ENCODE measurements around the gene RTP5.
"Not testable (repeated sequence)": the region's sequence is repeated elsewhere in the genome, so short reads cannot be mapped to it uniquely, and the experiment has no call there.

The RTP5 gene

DNA sequence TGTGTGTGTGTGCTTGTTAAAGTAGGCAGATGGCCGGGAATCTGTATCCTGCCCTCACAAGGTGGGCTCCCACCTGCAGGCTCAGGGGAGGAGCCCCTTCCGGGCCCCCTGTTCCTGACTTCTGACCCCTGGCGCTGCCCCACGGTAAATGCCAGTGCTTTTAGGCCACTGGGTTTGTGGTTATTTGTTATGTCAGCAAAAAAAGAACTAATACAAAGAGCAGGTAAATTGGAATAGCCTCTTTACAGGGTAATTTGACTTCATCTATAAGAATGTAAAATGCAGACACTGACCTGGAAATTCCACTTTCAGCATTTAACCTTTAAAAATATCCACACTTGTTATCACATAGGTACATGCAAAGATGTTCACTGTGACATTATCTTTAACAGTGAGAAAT lies 44.2 kb downstream of the RTP5 start:
- TF ChIP-seq, protein P1, sequence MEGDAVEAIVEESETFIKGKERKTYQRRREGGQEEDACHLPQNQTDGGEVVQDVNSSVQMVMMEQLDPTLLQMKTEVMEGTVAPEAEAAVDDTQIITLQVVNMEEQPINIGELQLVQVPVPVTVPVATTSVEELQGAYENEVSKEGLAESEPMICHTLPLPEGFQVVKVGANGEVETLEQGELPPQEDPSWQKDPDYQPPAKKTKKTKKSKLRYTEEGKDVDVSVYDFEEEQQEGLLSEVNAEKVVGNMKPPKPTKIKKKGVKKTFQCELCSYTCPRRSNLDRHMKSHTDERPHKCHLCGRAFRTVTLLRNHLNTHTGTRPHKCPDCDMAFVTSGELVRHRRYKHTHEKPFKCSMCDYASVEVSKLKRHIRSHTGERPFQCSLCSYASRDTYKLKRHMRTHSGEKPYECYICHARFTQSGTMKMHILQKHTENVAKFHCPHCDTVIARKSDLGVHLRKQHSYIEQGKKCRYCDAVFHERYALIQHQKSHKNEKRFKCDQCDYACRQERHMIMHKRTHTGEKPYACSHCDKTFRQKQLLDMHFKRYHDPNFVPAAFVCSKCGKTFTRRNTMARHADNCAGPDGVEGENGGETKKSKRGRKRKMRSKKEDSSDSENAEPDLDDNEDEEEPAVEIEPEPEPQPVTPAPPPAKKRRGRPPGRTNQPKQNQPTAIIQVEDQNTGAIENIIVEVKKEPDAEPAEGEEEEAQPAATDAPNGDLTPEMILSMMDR (IDR thresholded peaks at IDR 0.05; ENCODE audit: low read depth, low read length, poor library complexity, severe bottlenecking) = no peak
- TF ChIP-seq EZH2phosphoT487 (IDR thresholded peaks at IDR 0.05; ENCODE audit: borderline replicate concordance, low read length) = no peak
- peaks cover 10% of the 10 kb centered on the region; the same call in 1 of the 2 replicates for H3K27me3 ChIP-seq (ENCODE audit: control insufficient read depth, low read length)
- no peaks in the 10 kb centered on the region for H3K79me2 ChIP-seq (ENCODE audit: control insufficient read depth, low read length)
- H3K27ac ChIP-seq (ENCODE audit: low read depth, low read length) = no peak overlapping the region
- H3K9me3 ChIP-seq (ENCODE audit: control insufficient read depth, insufficient read depth, low read length) = no peaks in the 10 kb centered on the region
- no peaks in the 10 kb centered on the region for H4K20me1 ChIP-seq (ENCODE audit: control insufficient read depth, insufficient read depth, low read depth, low read length)
- no peak overlapping the region for H3K4me2 ChIP-seq (ENCODE audit: low read length)
- no peaks in the 10 kb centered on the region for H3K36me3 ChIP-seq (ENCODE audit: control insufficient read depth, low read length)
- no peaks in the 10 kb centered on the region for H3K4me1 ChIP-seq (ENCODE audit: control insufficient read depth, low read length)
- H3K4me3 ChIP-seq (ENCODE audit: low read length) = no peak overlapping the region
- no peaks in the 10 kb centered on the region for H3F3A ChIP-seq (ENCODE audit: control insufficient read depth, insufficient read depth)
- H3K9me2 ChIP-seq (replicated peaks; ENCODE audit: control insufficient read depth, low read length) = no peaks in the 10 kb centered on the region

DNA sequence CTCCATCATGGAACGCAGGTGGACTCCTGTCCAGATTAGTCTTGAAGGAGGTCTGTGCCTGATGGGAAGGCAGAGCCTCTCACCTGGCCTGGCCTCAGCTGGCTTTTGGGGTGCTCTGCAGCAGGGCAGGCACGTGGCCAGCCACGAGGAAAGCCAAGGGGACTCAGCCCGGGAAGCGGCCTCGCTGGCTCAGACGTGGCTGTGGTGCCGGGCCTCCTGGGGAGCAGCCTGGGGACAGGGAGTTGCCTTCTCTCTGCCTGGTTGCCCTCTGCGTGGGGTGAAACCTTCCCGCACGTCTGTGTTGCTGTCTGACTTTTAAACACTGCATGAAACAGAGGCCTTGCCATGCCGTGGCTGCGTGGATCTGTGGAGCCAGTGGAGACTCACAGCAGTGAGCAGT lies 45.0 kb downstream of the RTP5 start:
- Histone ChIP-seq H3F3A (ENCODE audit: control insufficient read depth, insufficient read depth) (no peaks in the 10 kb centered on the region), H3K4me1 (ENCODE audit: control insufficient read depth, low read length) (no peaks in the 10 kb centered on the region), H3K79me2 (ENCODE audit: control insufficient read depth, low read length) (no peaks in the 10 kb centered on the region), H3K9me3 (ENCODE audit: control insufficient read depth, insufficient read depth, low read length) (no peaks in the 10 kb centered on the region), H3K4me3 (ENCODE audit: low read length) (no peak overlapping the region), H3K9me2 (replicated peaks; ENCODE audit: control insufficient read depth, low read length) (no peaks in the 10 kb centered on the region), H3K27ac (ENCODE audit: low read depth, low read length) (no peak overlapping the region), H3K27me3 (ENCODE audit: control insufficient read depth, low read length) (peaks cover 10% of the 10 kb centered on the region; the same call in 1 of the 2 replicates), H4K20me1 (ENCODE audit: control insufficient read depth, insufficient read depth, low read depth, low read length) (no peaks in the 10 kb centered on the region), H3K4me2 (ENCODE audit: low read length) (no peak overlapping the region), H3K36me3 (ENCODE audit: control insufficient read depth, low read length) (no peaks in the 10 kb centered on the region)
- no peak for TF ChIP-seq EZH2phosphoT487 (IDR thresholded peaks at IDR 0.05; ENCODE audit: borderline replicate concordance, low read length)
- TF ChIP-seq, protein P1 (IDR thresholded peaks at IDR 0.05; ENCODE audit: low read depth, low read length, poor library complexity, severe bottlenecking) = no peak

DNA sequence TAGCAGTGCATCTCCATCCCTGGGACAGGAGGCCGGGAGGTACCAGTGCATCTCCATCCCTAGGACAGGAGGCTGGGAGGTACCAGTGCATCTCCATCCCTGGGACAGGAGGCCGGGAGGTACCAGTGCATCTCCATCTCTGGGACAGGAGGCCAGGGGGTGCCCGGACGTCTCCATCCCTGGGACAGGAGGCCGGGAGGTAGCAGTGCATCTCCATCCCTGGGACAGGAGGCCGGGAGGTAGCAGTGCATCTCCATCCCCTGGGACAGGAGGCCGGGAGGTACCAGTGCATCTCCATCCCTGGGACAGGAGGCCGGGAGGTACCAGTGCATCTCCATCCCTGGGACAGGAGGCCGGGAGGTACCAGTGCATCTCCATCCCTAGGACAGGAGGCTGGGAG lies 52.1 kb downstream of the RTP5 start:
- H3K27ac ChIP-seq (ENCODE audit: low read depth, low read length); H3F3A ChIP-seq (ENCODE audit: control insufficient read depth, insufficient read depth); H3K4me1 ChIP-seq (ENCODE audit: control insufficient read depth, low read length); H3K36me3 ChIP-seq (ENCODE audit: control insufficient read depth, low read length); H3K9me3 ChIP-seq (ENCODE audit: control insufficient read depth, insufficient read depth, low read length); H3K4me3 ChIP-seq (ENCODE audit: low read length); H3K9me2 ChIP-seq (replicated peaks; ENCODE audit: control insufficient read depth, low read length); H4K20me1 ChIP-seq (ENCODE audit: control insufficient read depth, insufficient read depth, low read depth, low read length); H3K4me2 ChIP-seq (ENCODE audit: low read length); H3K79me2 ChIP-seq (ENCODE audit: control insufficient read depth, low read length); H3K27me3 ChIP-seq (ENCODE audit: control insufficient read depth, low read length): not testable (repeated sequence)

DNA sequence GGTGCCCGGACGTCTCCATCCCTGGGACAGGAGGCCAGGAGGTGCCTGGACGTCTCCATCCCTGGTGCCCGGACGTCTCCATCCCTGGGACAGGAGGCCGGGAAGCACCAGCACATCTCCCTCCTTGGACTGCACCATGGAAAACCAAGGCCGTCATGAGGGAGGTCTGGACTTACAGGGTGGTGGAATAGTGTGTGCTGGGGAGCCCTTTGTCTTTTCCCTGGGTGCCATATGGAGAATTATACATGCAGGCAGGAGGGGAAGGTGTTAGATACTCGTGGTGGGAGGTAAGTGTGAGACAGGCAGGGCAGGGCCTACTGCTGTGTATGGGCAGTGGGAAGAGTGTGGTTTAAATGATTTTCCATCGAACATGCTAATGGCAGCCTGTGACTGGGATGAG lies 52.9 kb downstream of the RTP5 start:
- Histone ChIP-seq H4K20me1 (ENCODE audit: control insufficient read depth, insufficient read depth, low read depth, low read length) (no peaks in the 10 kb centered on the region), H3K4me3 (ENCODE audit: low read length) (no peak overlapping the region), H3F3A (ENCODE audit: control insufficient read depth, insufficient read depth) (no peaks in the 10 kb centered on the region), H3K27ac (ENCODE audit: low read depth, low read length) (no peak overlapping the region), H3K79me2 (ENCODE audit: control insufficient read depth, low read length) (no peaks in the 10 kb centered on the region), H3K36me3 (ENCODE audit: control insufficient read depth, low read length) (no peaks in the 10 kb centered on the region), H3K9me3 (ENCODE audit: control insufficient read depth, insufficient read depth, low read length) (no peaks in the 10 kb centered on the region), H3K9me2 (replicated peaks; ENCODE audit: control insufficient read depth, low read length) (no peaks in the 10 kb centered on the region), H3K27me3 (ENCODE audit: control insufficient read depth, low read length) (peaks cover 2% of the 10 kb centered on the region; the same call in 1 of the 2 replicates), H3K4me1 (ENCODE audit: control insufficient read depth, low read length) (no peaks in the 10 kb centered on the region), H3K4me2 (ENCODE audit: low read length) (no peak overlapping the region)
- TF ChIP-seq EZH2phosphoT487 (IDR thresholded peaks at IDR 0.05; ENCODE audit: borderline replicate concordance, low read length) = no peak
- TF ChIP-seq, protein P1 (IDR thresholded peaks at IDR 0.05; ENCODE audit: low read depth, low read length, poor library complexity, severe bottlenecking) = no peak

DNA sequence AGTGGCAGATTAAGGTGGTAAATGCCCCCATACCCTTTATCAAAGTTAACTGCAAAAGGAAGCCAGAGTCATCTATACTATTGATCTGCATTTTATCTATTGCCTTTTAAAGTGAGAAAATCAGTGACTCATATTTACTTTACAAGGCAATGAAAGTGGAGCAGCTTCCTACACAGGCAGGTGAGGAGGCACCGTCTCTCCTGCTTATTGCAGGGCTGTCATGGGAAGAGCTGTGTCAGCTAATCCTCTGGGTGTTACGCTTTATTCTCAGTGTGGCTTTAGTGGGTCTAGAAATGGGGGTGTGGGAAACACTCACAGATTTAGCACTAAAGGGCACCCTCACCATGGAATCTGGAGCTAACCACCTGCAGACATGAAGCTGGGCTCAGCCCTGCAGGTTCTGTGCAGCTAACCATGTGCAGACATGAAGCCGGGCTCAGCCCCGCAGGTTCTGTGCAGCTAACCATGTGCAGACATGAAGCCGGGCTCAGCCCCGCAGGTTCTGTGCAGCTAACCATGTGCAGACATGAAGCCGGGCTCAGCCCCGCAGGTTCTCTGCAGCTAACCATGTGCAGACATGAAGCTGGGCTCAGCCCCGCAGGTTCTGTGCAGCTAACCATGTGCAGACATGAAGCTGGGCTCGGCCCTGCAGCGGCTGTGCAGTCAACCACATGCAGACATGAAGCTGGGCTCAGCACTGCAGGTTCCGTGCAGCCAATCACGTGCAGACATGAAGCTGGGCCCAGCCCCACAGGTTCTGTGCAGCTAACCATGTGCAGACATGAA lies 53.5 kb downstream of the RTP5 start:
- not testable (repeated sequence) for H3K27me3 ChIP-seq (ENCODE audit: control insufficient read depth, low read length); H3K27ac ChIP-seq (ENCODE audit: low read depth, low read length); H3K4me2 ChIP-seq (ENCODE audit: low read length); H4K20me1 ChIP-seq (ENCODE audit: control insufficient read depth, insufficient read depth, low read depth, low read length); H3K9me3 ChIP-seq (ENCODE audit: control insufficient read depth, insufficient read depth, low read length); H3K4me3 ChIP-seq (ENCODE audit: low read length); H3K4me1 ChIP-seq (ENCODE audit: control insufficient read depth, low read length); H3K79me2 ChIP-seq (ENCODE audit: control insufficient read depth, low read length); H3K9me2 ChIP-seq (replicated peaks; ENCODE audit: control insufficient read depth, low read length); H3K36me3 ChIP-seq (ENCODE audit: control insufficient read depth, low read length); H3F3A ChIP-seq (ENCODE audit: control insufficient read depth, insufficient read depth)
